ENCODE measurements around the gene SOX6.
"Not testable (repeated sequence)": the region's sequence is repeated elsewhere in the genome, so short reads cannot be mapped to it uniquely, and the experiment has no call there.

Gene SOX6

GRCh38 chr11:15943418-15944197 is 412.7 kb downstream of the SOX6 start:
- DNase-seq = no peak

DNA sequence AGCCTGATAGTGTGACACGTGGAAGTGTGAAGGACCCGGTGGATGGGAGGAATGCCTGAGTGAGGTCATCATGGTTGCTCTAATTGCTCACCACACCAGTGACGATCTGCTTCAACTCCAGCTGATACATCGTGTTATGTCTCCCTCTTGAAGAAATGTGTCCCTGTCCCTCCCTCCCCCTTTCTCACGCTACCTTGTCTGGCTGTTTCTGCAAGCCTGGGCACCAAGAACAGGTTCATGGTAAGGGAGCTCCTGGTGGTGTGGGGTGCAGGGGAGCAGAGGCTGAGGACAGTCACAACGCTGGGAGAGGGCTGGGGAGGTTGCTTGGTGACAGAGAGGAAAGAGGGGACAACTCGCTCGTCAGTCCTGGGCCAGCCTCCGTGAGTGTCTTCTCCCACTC is 413.4 kb downstream of the SOX6 start:
- DNase-seq = no peak

DNA sequence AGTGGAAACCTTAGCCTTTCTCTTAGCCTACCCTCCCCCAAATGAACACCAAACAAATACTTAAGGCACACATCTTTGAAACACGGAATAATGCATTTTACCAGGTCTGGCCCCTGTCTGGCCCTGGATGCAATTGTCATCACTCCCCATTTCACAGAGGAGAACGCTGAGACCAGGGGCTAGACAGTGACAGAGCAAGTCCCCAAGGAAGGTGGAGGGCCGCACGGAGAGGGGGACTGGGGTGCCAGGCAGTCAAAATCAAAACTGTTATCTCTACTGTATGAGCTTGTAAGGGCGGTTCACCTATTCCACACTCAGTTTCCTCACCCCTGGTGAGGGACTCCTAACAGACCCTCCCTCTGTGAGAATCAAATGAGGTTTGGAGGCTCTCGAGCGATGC is 414.2 kb downstream of the SOX6 start:
- no peak for DNase-seq

DNA sequence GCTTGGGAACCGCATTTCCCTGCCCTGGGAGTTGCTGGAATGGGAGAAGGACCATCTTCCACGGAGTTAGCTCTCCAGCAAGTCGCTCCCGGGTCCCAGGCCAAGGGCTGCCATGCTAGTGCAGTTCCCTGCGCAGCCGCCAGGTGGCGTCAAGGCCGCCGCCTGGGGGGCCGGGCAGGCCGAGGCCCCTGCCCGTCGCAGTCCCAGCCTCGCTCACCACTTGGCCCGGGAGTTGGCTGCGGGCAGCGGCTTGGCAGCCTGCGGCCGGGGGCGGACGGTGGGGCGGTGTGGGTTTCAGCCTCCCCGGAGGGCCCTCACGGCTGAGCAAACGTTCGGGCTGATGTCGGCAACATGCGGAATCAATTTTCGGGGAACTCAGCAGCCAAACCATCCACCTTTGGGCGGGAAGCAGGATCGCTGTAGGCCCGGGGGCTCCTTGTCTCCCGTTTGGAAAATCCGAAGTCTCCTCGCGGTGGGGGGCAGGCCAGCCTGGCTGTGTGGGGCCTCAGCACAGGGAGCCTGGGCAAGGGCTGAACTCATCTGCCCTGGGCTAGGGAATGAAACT is 415.1 kb downstream of the SOX6 start:
- DNase-seq = no peak

GRCh38 chr11:15940462-15941205 is 415.7 kb downstream of the SOX6 start:
- DNase-seq = no peak

DNA sequence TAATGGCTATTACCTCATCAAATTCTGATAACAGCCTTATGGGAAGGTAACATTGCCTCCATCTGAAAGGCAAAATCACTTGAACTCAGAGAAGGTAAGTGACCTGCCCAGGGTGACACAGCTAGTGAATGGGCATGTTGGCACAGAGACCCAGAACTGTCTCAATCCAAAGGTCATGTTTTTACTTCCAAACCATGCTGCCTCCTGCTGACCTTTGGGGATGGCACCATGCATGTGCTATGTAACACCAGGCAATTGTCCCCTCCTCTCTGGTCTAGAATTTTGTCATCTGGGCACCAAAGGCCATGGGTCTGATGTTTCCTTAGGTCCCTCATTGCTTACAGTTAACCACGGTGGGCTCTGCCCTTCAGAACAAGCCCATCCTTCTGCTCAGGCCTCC is 417.4 kb downstream of the SOX6 start:
- no peak for DNase-seq

GRCh38 chr11:15938121-15938611 is 418.2 kb downstream of the SOX6 start:
- DNase-seq = no peak

DNA sequence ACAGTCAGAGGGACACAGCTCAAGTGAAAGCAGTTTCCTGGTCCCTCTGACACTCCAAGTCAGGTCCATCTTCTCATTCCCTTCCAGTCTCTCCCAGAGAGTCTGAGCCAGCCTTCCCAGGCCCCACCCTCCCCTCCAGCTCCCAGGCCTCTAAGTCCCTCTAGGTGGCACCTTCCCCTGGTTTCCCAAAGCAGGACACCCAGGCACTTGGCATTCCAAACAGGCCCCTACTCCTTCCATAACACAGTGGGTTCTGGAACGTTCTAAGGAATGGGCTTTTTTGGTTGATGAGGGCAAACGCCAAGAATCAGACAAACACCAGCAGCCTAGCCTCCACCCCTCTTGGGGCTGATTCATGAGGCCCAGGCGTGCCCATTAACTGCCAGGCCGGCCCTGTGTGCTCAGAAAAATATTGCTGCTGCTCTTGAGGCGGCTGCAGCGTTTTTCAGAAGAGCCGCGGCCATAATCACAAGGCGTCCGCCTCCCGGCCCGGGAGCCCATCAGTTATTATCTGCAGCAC is 418.7 kb downstream of the SOX6 start:
- no peak for DNase-seq

GRCh38 chr11:15936011-15936410 is 420.3 kb downstream of the SOX6 start:
- no peak for DNase-seq

DNA sequence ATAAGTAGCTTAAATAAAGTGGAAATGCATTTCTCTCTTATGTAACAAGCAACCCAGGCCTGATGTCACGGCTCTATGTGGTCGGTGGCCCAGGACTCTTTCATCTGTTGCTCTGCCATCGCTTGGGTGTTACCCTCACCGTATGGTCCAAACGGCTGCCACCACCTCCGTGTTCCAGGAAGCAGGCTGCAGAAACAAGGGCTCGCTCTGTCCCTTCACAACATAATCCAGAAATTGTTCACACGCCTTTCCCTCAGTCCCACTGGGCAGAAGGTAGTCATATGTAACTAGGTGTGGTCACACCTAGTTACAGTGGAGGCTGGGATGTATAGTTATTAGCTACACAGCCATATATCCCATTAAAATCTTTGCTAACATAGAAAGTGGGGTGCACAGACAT is 421.0 kb downstream of the SOX6 start:
- DNase-seq = no peak

- DNase-seq = no peak
These were observed 422.3 kb downstream of the SOX6 start for GRCh38 chr11:15933886-15934625.

GRCh38 chr11:15932417-15932816 is 423.9 kb downstream of the SOX6 start:
- DNase-seq = no peak

GRCh38 chr11:15931497-15931896 is 424.8 kb downstream of the SOX6 start:
- no peak for DNase-seq

DNA sequence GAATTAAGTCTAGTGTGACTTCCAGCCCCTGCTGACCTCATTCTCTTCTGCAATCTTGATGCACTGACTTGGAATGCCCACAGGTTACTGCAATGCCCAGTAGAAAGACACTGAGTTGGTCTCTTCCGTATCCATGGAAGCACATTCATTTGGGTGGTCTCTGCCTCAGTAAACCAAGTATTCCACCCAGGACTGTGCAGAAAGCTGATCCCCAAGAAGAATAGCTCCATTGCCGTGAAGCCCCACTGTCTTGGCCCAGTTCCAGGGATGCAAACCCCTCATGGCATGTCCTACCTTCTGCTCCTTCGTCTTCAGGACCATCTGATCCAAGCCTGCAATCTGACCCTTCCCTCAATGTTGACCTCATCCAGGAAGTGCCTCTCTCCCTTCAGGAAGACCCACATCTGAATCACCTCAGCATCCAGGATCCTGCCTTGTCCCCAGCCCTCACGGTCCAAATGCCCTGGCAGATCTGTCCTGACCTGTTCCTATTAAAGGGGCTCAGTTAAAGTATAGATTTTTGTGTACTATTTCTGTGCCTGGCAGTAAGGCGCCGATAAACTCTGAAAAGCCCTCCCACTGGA is 425.8 kb downstream of the SOX6 start:
- no peak for DNase-seq

GRCh38 chr11:15929371-15929901 is 426.9 kb downstream of the SOX6 start:
- DNase-seq = no peak

DNA sequence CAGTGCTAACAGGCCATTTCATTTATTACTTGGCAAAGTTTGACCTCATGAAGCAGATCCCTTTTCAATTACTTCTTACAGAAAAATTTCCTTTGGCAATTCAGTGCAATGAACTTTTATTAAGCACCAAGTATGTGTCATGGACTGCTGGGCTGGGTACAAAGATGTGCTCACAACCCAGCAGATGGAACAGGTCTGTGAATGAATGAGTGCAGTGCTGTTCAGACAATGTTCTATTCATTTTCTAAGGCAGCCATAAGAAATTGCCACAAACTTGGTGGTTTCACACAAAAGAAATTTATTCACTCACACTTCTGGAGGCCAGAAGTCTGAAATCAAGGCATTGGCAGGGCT is 428.5 kb downstream of the SOX6 start:
- DNase-seq = no peak

GRCh38 chr11:15927196-15927863 is 429.0 kb downstream of the SOX6 start:
- DNase-seq = no peak

DNA sequence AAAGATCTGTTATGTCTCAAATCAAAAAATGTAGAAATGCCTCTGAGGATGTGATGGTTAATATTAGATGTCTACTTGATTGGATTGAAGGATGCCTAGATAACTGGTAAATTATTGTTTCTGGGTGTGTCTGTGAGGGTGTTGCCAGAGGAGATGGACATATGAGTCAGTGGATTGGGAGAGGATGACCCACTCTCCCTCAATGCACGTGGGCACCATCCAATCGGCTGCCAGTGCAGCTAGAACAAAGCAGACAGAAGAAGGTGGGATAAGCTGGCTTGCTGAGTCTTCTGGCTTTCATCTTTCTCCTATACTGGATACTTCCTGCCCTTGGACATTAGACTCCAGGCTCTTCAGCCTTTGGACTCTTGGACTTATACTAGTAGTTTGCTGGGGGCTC is 430.3 kb downstream of the SOX6 start:
- DNase-seq = no peak

DNA sequence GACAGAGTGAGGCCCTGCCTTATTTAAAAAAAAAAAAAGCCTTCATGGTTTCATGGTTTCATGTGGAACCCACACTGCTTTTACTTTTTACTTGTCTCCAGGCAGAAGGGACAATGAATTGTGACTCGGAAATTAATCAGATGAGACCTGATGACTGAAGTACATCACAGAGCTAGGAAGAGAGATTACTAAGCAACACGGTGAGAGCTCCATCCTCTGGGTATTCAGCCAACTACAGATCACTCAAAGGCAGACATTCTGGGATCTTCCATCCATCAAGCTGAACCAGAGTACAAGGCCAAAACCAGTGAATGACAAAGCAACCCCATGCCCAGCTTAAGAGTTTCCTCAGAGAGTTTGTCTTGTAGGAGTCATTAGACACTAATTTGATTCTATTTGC is 433.2 kb downstream of the SOX6 start:
- DNase-seq = no peak

DNA sequence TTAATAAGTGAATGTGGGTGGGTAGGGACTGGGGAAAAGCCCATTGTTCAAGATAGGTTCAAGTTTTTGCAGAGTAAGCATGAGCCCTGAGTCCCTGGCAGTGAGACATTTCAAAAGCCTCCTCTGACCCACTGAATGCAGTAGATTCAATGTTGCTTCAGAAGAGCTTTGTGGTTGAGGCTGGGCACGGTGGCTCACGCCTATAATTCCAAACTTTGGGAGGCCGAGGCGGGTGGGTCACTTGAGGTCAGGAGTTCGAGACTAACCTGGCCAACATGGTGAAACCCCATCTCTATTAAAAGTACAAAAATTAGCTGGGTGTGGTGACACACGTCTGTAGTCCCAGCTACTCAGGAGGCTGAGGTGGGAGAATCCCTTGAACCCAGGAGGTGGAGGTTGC is 433.6 kb downstream of the SOX6 start:
- not testable (repeated sequence) for DNase-seq

DNA sequence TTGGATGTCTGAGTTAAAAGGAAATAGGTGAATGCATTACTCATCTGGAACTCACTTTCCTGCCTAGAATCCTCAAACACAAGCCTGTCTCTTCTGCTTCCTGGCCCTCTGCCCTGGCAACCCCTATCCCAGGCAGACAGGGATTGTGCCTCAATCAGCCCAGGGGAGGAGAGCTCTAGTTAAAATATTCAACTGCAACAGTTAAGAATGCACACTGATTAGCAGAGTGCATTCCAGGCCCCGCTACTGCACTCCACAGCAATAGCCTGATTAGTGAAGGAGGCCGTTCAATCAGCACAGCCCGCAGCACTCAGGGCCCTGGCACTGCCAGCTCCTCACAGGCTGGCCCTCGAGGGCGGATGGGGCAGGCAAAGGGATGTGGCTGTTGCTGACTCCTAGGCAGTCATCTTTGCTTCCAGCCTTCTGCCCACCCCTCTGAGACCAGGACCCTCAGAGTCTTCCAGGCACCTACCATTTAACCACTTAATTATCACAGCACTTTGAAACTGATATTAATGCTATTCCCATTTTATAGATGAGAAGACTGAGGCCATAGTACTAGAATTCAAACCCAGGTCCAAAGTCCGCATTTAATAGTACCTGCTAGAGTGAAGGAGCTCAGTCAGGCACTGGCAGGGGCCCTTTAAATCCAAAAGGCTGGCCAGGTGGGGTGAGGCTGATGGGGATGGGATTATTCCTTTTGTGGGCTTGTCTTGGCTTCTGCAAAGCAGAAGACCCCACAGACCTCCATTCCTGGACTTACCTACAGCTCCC is 435.3 kb downstream of the SOX6 start:
- DNase-seq = no peak
